ENCODE results near the gene SMIM28.

SMIM28 gene

GRCh38 chr6:138410048-138410735, 32.5 kb downstream of the SMIM28 start:
- Histone ChIP-seq H3K27me3 (ENCODE audit: insufficient read depth, low read depth) (no peaks in the 10 kb centered on the region), H3K79me2 (ENCODE audit: insufficient read depth, low read depth) (no peaks in the 10 kb centered on the region), H2AFZ (ENCODE audit: low read depth) (no peak overlapping the region), H3K4me3 (IDR thresholded peaks at IDR 0.05; ENCODE audit: insufficient read depth, low read depth, low read length) (no peak overlapping the region), H4K20me1 (ENCODE audit: insufficient read depth) (no peaks in the 10 kb centered on the region), H3K4me2 (no peak overlapping the region), H3K27ac (no peak overlapping the region), H3K4me1 (ENCODE audit: low read depth, poor library complexity, severe bottlenecking) (peaks cover 6% of the 10 kb centered on the region), H3K9ac (no peak overlapping the region), H3K36me3 (ENCODE audit: insufficient read depth) (no peaks in the 10 kb centered on the region)
- TF ChIP-seq CTCF (conservative IDR thresholded peaks at IDR 0.05; ENCODE audit: low read depth, low read length): no peak

GRCh38 chr6:138410972-138411880, 33.5 kb downstream of the SMIM28 start:
- Histone ChIP-seq H3K4me1 (ENCODE audit: low read depth, poor library complexity, severe bottlenecking) (no peaks in the 10 kb centered on the region), H3K9ac (no peak overlapping the region), H3K4me3 (IDR thresholded peaks at IDR 0.05; ENCODE audit: insufficient read depth, low read depth, low read length) (no peak overlapping the region), H2AFZ (ENCODE audit: low read depth) (no peak overlapping the region), H3K36me3 (ENCODE audit: insufficient read depth) (no peaks in the 10 kb centered on the region), H3K4me2 (no peak overlapping the region), H3K79me2 (ENCODE audit: insufficient read depth, low read depth) (no peaks in the 10 kb centered on the region), H3K27me3 (ENCODE audit: insufficient read depth, low read depth) (no peaks in the 10 kb centered on the region), H3K27ac (no peak overlapping the region), H4K20me1 (ENCODE audit: insufficient read depth) (no peaks in the 10 kb centered on the region)
- TF ChIP-seq CTCF (conservative IDR thresholded peaks at IDR 0.05; ENCODE audit: low read depth, low read length): no peak

GRCh38 chr6:138415125-138415524, 37.4 kb downstream of the SMIM28 start:
- Histone ChIP-seq H3K4me2 (no peak overlapping the region), H3K9ac (no peak overlapping the region), H3K27me3 (ENCODE audit: insufficient read depth, low read depth) (no peaks in the 10 kb centered on the region), H3K4me3 (IDR thresholded peaks at IDR 0.05; ENCODE audit: insufficient read depth, low read depth, low read length) (no peak overlapping the region), H4K20me1 (ENCODE audit: insufficient read depth) (no peaks in the 10 kb centered on the region), H3K4me1 (ENCODE audit: low read depth, poor library complexity, severe bottlenecking) (no peaks in the 10 kb centered on the region), H3K79me2 (ENCODE audit: insufficient read depth, low read depth) (no peaks in the 10 kb centered on the region), H3K27ac (no peak overlapping the region), H2AFZ (ENCODE audit: low read depth) (no peak overlapping the region), H3K36me3 (ENCODE audit: insufficient read depth) (no peaks in the 10 kb centered on the region)
- TF ChIP-seq CTCF (conservative IDR thresholded peaks at IDR 0.05; ENCODE audit: low read depth, low read length): no peak

- Histone ChIP-seq H3K36me3 (ENCODE audit: insufficient read depth) (no peaks in the 10 kb centered on the region), H3K79me2 (ENCODE audit: insufficient read depth, low read depth) (no peaks in the 10 kb centered on the region)
- TF ChIP-seq CTCF (conservative IDR thresholded peaks at IDR 0.05; ENCODE audit: low read depth, low read length): no peak
Measured at GRCh38 chr6:138416206-138416605, 38.5 kb downstream of the SMIM28 start.

More at GRCh38 chr6:138416206-138416605, 38.5 kb downstream of the SMIM28 start:
- Histone ChIP-seq H3K4me3 (IDR thresholded peaks at IDR 0.05; ENCODE audit: insufficient read depth, low read depth, low read length) (no peak overlapping the region), H3K9ac (no peak overlapping the region), H2AFZ (ENCODE audit: low read depth) (no peak overlapping the region), H3K27me3 (ENCODE audit: insufficient read depth, low read depth) (no peaks in the 10 kb centered on the region), H4K20me1 (ENCODE audit: insufficient read depth) (no peaks in the 10 kb centered on the region), H3K4me2 (no peak overlapping the region), H3K27ac (no peak overlapping the region), H3K4me1 (ENCODE audit: low read depth, poor library complexity, severe bottlenecking) (no peaks in the 10 kb centered on the region)

Data from KMS-11 (cell line).